ENCODE measurements around the gene ADCY9. TPM values are rescaled to one million over a fixed set of nuclear protein-coding genes. Genes with fewer than 3 reads are reported as not detected.
"Not testable (repeated sequence)": the region's sequence is repeated elsewhere in the genome, so short reads cannot be mapped to it uniquely, and the experiment has no call there.

Gene ADCY9
- polyA plus RNA-seq, 3 donors, result 0.44 to 9.3 (median 0.67) TPM

GRCh38 chr16:4157376-4157825, 41.2 kb upstream of the ADCY9 start:
- H3K4me1 ChIP-seq (ENCODE audit: control insufficient read depth in 1 of 2, insufficient read depth in 2 of 2, low read length in 2 of 2), result no peaks in the 10 kb centered on the region
- H3K9ac ChIP-seq (ENCODE audit: insufficient read depth, low read length, poor library complexity, severe bottlenecking), result no peak overlapping the region
- DNase-seq, result no peak
- H3K27ac ChIP-seq (ENCODE audit: low read depth in 1 of 2, low read length in 2 of 2), result no peak overlapping the region
- no peaks in the 10 kb centered on the region for H3K27me3 ChIP-seq (ENCODE audit: control insufficient read depth in 2 of 2, insufficient read depth in 2 of 2, low read length in 2 of 2)
- H3K9me3 ChIP-seq (replicated peaks in 1 of 2; ENCODE audit: control insufficient read depth in 1 of 2, insufficient read depth in 1 of 2, low read length in 2 of 2), result no peaks in the 10 kb centered on the region
- Mint-ChIP-seq H3K9me3 (peaks cover 0 to 4% (median 0%) of the 10 kb centered on the region in 7 donors), H3K4me3 (no peak overlapping the region), H3K27ac (no peak overlapping the region), H3K27me3 (ENCODE audit: low read depth in 3 of 3) (peaks cover 11 to 14% (median 13%) of the 10 kb centered on the region in 3 donors), H3K4me1 (peaks cover 10% of the 10 kb centered on the region), H3K36me3 (no peaks in the 10 kb centered on the region)
- no CpG with 5 or more reads among the region's 4 CpGs for WGBS (ENCODE audit: insufficient coverage)
- H3K4me2 ChIP-seq (replicated peaks; ENCODE audit: extremely low read depth, low read length, poor library complexity, severe bottlenecking), result no peak overlapping the region
- H3K79me2 ChIP-seq (ENCODE audit: insufficient read depth, low read length), result no peaks in the 10 kb centered on the region
- intact Hi-C loops (cut with micrococcal nuclease), result no loop called here
- no peaks in the 10 kb centered on the region for H4K20me1 ChIP-seq (ENCODE audit: insufficient read depth, low read length)
- H3K4me3 ChIP-seq (replicated peaks in 1 of 3; ENCODE audit: low read depth in 2 of 3, low read length in 3 of 3), result no peak overlapping the region
- H3K36me3 ChIP-seq (replicated peaks in 1 of 2; ENCODE audit: control insufficient read depth in 1 of 2, insufficient read depth in 2 of 2, low read length in 2 of 2), result no peaks in the 10 kb centered on the region
- no peak overlapping the region for H2AFZ ChIP-seq (ENCODE audit: insufficient read depth, low read depth, low read length, poor library complexity, severe bottlenecking)
- no peak for TF ChIP-seq CTCF (IDR thresholded peaks at IDR 0.05)

- H3K4me1 ChIP-seq (ENCODE audit: control insufficient read depth in 1 of 2, insufficient read depth in 2 of 2, low read length in 2 of 2); H3K4me1 Mint-ChIP-seq; H3K9me3 Mint-ChIP-seq; H2AFZ ChIP-seq (ENCODE audit: insufficient read depth, low read depth, low read length, poor library complexity, severe bottlenecking); H3K4me3 ChIP-seq (replicated peaks in 1 of 3; ENCODE audit: low read depth in 2 of 3, low read length in 3 of 3); H3K9me3 ChIP-seq (replicated peaks in 1 of 2; ENCODE audit: control insufficient read depth in 1 of 2, insufficient read depth in 1 of 2, low read length in 2 of 2); H3K4me2 ChIP-seq (replicated peaks; ENCODE audit: extremely low read depth, low read length, poor library complexity, severe bottlenecking); H3K27ac ChIP-seq (ENCODE audit: low read depth in 1 of 2, low read length in 2 of 2); H3K9ac ChIP-seq (ENCODE audit: insufficient read depth, low read length, poor library complexity, severe bottlenecking); H4K20me1 ChIP-seq (ENCODE audit: insufficient read depth, low read length); H3K36me3 ChIP-seq (replicated peaks in 1 of 2; ENCODE audit: control insufficient read depth in 1 of 2, insufficient read depth in 2 of 2, low read length in 2 of 2); H3K36me3 Mint-ChIP-seq; H3K79me2 ChIP-seq (ENCODE audit: insufficient read depth, low read length); H3K27ac Mint-ChIP-seq; DNase-seq; H3K4me3 Mint-ChIP-seq; intact Hi-C loops (cut with micrococcal nuclease); H3K27me3 ChIP-seq (ENCODE audit: control insufficient read depth in 2 of 2, insufficient read depth in 2 of 2, low read length in 2 of 2): not testable (repeated sequence)
- H3K27me3 Mint-ChIP-seq (ENCODE audit: low read depth in 3 of 3), result peaks cover 11 to 14% (median 12%) of the 10 kb centered on the region in 3 donors
- no CpG with 5 or more reads among the region's 3 CpGs for WGBS (ENCODE audit: insufficient coverage)
Measured at GRCh38 chr16:4156503-4156902, 40.3 kb upstream of the ADCY9 start.

GRCh38 chr16:4153364-4153763, 37.1 kb upstream of the ADCY9 start:
- intact Hi-C loops (cut with micrococcal nuclease); H3K4me3 ChIP-seq (replicated peaks in 1 of 3; ENCODE audit: low read depth in 2 of 3, low read length in 3 of 3); H3K36me3 ChIP-seq (replicated peaks in 1 of 2; ENCODE audit: control insufficient read depth in 1 of 2, insufficient read depth in 2 of 2, low read length in 2 of 2); DNase-seq; H3K9ac ChIP-seq (ENCODE audit: insufficient read depth, low read length, poor library complexity, severe bottlenecking); H3K36me3 Mint-ChIP-seq; H3K79me2 ChIP-seq (ENCODE audit: insufficient read depth, low read length); H3K9me3 Mint-ChIP-seq; H3K27me3 ChIP-seq (ENCODE audit: control insufficient read depth in 2 of 2, insufficient read depth in 2 of 2, low read length in 2 of 2); H3K9me3 ChIP-seq (replicated peaks in 1 of 2; ENCODE audit: control insufficient read depth in 1 of 2, insufficient read depth in 1 of 2, low read length in 2 of 2); H3K4me1 ChIP-seq (ENCODE audit: control insufficient read depth in 1 of 2, insufficient read depth in 2 of 2, low read length in 2 of 2); H3K4me2 ChIP-seq (replicated peaks; ENCODE audit: extremely low read depth, low read length, poor library complexity, severe bottlenecking); H2AFZ ChIP-seq (ENCODE audit: insufficient read depth, low read depth, low read length, poor library complexity, severe bottlenecking); H4K20me1 ChIP-seq (ENCODE audit: insufficient read depth, low read length); H3K4me1 Mint-ChIP-seq; H3K27ac ChIP-seq (ENCODE audit: low read depth in 1 of 2, low read length in 2 of 2): not testable (repeated sequence)
- Mint-ChIP-seq H3K27me3 (ENCODE audit: low read depth in 3 of 3) (peaks cover 6 to 14% (median 12%) of the 10 kb centered on the region in 3 donors), H3K4me3 (peak overlapping the region in 1 of 2 donors; percentile 30), H3K27ac (peak overlapping the region in 1 of 7 donors; percentile 48)
- WGBS (ENCODE audit: insufficient coverage), result 99% methylated on average over 9 of the region's 13 CpGs

All from CD14-positive monocyte (primary cell).